Aorta (tissue), 5 donors: Measurements from ENCODE around the gene FOXF1. TPM values are rescaled to one million over a fixed set of nuclear protein-coding genes. Genes with fewer than 3 reads are reported as not detected.

ENCODE experiments used
- ATAC-seq: fragments of 200-7000 bp; cut with Tn5 transposase; one replicate; pipeline ENCODE4 v1.9.1; 2022; ENCODE audit warnings: moderate library complexity; ENCODE audit not compliant: low FRiP score
- DNase-seq, 2 donors: peaks; one replicate each; pipeline ENCODE4 v3.0.0-alpha.2; 2020
- H3K27ac ChIP-seq, 2 donors: one replicate each; pipeline ENCODE4 v1.5.1; 2013; ENCODE audit warnings: low read length in 2 of 2, mild to moderate bottlenecking in 2 of 2, moderate library complexity in 2 of 2, control low read depth in 1 of 2, inconsistent platforms in 1 of 2, low read depth in 1 of 2
- H3K27me3 ChIP-seq, 2 donors: one replicate each; pipeline ENCODE4 v1.6.1; 2013; ENCODE audit warnings: control low read depth in 1 of 2, low read length in 1 of 2, mild to moderate bottlenecking in 1 of 2, moderate library complexity in 1 of 2; ENCODE audit not compliant: insufficient read depth in 2 of 2, control insufficient read depth in 1 of 2
- H3K36me3 ChIP-seq, 2 donors: one replicate each; pipeline ENCODE4 v1.6.1; 2013; ENCODE audit warnings: control low read depth in 1 of 2, low read length in 1 of 2, mild to moderate bottlenecking in 1 of 2; ENCODE audit not compliant: insufficient read depth in 2 of 2, control insufficient read depth in 1 of 2
- H3K4me1 ChIP-seq, 2 donors: one replicate each; pipeline ENCODE4 v1.6.1; 2013; ENCODE audit warnings: low read length in 2 of 2, control low read depth in 1 of 2, mild to moderate bottlenecking in 1 of 2, moderate library complexity in 1 of 2; ENCODE audit not compliant: insufficient read depth in 2 of 2, control insufficient read depth in 1 of 2
- H3K4me3 ChIP-seq, 2 donors: one replicate each; pipeline ENCODE4 v1.5.1; 2013; ENCODE audit warnings: low read length in 2 of 2, control low read depth in 1 of 2, mild to moderate bottlenecking in 1 of 2
- H3K9me3 ChIP-seq: one replicate; pipeline ENCODE4 v1.6.1; 2013; ENCODE audit warnings: mild to moderate bottlenecking, low read length; ENCODE audit not compliant: control insufficient read depth
- WGBS, 2 donors: extraction: QIAGEN DNeasy Blood & Tissue Kit; methylation state at CpG; one replicate each; pipeline ENCODE4 v1.1.7; 2013; 5-methylcytosine and 5-hydroxymethylcytosine counted together
- intact Hi-C, 2 donors: fragments of 100-400 bp; cut with DNase I; formaldehyde crosslinking; loops; one replicate each; pipeline versions ENCODE4 v1.14.2 to v1.15.0; 2022
- polyA plus RNA-seq, 2 donors: library from polyadenylated mRNA; stranded (reverse); fragments of 200-250 nt; gene quantifications; one replicate each; pipeline ENCODE4 v1.2.3, GENCODE V29; 2013
- total RNA-seq, 2 donors: library from RNA; stranded (reverse); fragmentation: NEBNext Ultra II Directional; extraction: Animal tissue kit (Norgen Biotek cat#: 25700); gene quantifications; one replicate each; pipeline ENCODE4 v1.2.1, GENCODE V29; 2021
- donor health status: healthy with polysubstance abuse.
- donor health status: Bipolar disorder and iron deficiency.
- donor health status: DM: no; HTN: no; CAD: no.
- donor health status: DM: no; HTN: no; CAD: no.
- donor health status: DM: yes; HTN: yes; CAD: no.

FOXF1 gene
- total and polyA plus RNA-seq, 4 donors, result 0.10 to 1.8 (median 0.50) TPM

DNA sequence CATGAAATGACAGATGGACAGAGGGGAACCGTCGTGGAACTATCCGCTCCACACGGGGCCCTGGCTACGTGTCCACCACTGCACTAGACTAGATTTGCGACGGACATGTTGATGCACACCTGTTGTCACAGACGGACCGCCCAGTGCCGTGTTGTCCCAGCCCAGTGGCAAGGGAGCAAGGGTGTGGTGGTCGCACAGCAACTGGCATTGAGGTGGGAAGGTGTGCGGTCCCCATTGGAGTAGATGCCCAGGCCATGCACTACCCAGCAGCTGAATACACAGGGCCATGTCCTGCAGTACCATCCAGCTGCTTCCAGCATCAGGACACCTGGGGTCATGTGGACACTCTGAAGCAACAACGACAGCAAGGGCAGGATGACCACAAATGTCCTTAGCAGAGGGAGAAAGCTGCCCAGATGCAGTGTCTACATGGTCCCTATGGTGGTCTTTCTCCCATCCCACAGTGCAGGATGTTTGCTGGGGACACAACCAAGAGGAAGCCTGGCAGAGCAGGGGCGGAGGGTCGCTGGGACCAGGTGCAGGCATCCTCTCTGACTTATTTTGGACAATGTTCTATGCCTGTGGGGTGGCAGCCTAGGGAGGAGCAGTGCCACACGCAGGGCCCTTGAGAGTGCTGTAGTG, 8.8 kb downstream of the FOXF1 start:
- DNase-seq (peak in 1 of 2 donors; percentile 66), ATAC-seq (no peak)
- no peaks in the 10 kb centered on the region for H3K9me3 ChIP-seq
- no peaks in the 10 kb centered on the region for H3K27me3 ChIP-seq
- 82 to 86% methylated on average over 16 of the region's 16 CpGs for WGBS, 2 donors
- no peak overlapping the region for H3K4me3 ChIP-seq
- intact Hi-C loops, result loop anchor here in 1 of 2 donors (2.0 kb wide), 1 partner anchor 446 kb away; no protein-coding TSS in a partner anchor
- H3K27ac ChIP-seq, result no peak overlapping the region
- no peaks in the 10 kb centered on the region for H3K4me1 ChIP-seq
- H3K36me3 ChIP-seq, result no peaks in the 10 kb centered on the region

DNA sequence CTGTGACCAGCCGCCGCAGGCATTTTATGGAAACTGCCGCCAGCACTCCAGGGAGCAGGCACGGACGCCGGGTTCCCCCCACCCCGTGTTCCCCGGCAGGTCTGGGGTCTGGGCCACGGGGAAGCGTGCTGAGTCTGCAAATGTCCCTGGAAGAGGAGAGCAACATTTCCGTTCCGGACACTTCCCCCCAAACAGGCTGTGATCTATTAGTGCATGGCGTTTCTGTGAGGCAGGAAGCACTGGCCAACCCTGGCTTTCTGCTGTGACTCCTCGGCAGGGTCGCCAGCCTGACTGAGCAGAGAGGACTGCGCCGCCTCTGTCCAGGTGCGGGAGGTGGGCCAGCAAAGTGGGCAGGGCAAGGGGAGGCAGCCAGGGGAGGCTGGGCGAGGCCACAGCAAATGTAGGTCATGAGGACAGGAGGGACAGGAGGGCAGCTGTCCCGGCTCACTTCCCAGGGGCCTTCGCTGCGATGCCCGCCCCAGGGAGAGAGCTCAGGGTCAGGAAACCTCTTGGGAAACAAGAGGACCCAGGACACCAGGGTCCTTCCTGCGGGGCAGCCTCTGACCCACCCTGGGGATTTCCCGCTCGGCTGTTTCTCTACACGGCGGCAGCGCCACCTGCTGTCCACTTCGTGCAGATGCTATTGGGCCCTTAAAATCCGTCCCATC, 9.5 kb downstream of the FOXF1 start:
- Histone ChIP-seq H3K4me3 (no peak overlapping the region), H3K27me3 (no peaks in the 10 kb centered on the region), H3K4me1 (no peaks in the 10 kb centered on the region), H3K9me3 (no peaks in the 10 kb centered on the region), H3K27ac (no peak overlapping the region), H3K36me3 (no peaks in the 10 kb centered on the region)
- intact Hi-C loops, result loop anchor here (1.0 to 5.0 kb wide), 3 partner anchors 447 to 702 kb away; no protein-coding TSS in a partner anchor
- peak in 1 of 2 donors; percentile 90 for DNase-seq
- WGBS, 2 donors, result 14 to 16% methylated on average over 31 of the region's 31 CpGs
- ATAC-seq, result no peak

GRCh38 chr16:86520317-86521210, 10.2 kb downstream of the FOXF1 start:
- no peak overlapping the region for H3K27ac ChIP-seq
- H3K36me3 ChIP-seq, result no peaks in the 10 kb centered on the region
- no peaks in the 10 kb centered on the region for H3K9me3 ChIP-seq
- no peaks in the 10 kb centered on the region for H3K4me1 ChIP-seq
- DNase-seq, result peak in 1 of 2 donors; percentile 69
- H3K27me3 ChIP-seq, result no peaks in the 10 kb centered on the region
- intact Hi-C loops, result loop anchor here in 1 of 2 donors (1.0 to 5.0 kb wide), 2 partner anchors 448 to 703 kb away; no protein-coding TSS in a partner anchor
- WGBS, 2 donors, result 40 to 43% methylated on average over 30 of the region's 30 CpGs
- no peak for ATAC-seq
- no peak overlapping the region for H3K4me3 ChIP-seq

DNA sequence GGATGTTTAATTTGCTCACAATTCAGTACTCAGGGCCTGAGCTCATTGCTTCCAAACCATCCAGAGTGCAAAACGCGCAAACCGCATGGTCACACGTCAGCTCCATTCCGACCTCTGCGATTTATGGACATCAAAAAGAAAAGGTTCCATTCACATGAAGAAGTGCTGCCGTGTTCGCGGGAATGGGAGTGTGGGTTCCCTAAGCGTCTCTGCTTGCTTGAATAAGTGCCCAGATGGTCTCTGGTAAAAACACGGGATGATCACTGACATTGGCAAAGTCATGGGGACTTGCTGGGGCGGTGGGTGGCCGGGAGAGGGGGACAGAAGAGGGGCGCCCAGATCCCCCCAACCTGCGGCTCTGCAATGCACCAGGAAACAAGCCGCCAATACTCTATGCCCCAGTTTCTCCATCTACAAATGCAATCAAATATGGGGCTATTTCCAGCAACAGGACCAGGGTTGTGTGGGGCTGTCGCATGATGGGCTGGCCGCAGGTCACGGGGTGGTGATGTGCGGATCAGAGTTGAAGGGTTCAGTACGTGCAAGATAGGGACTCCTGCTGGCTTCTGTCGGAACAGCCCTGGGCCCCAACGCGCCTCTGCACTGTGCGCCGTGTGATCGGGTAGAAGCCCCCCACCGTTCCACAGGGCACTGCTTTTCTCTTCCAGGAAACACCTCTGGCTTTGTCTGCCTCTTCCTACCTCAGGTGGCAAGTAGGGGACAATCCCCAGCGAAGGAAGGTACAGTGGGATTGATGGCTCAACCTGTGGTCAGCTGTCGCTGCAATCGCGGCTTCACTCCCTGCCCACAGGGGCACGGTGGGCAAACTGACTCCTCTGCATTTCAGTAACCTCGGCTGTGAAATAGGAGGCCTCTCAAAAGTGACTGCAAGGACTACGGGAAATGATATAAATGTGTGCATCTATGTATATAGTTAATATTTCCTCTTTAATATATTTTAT, 11.2 kb downstream of the FOXF1 start:
- H3K27me3 ChIP-seq, result no peaks in the 10 kb centered on the region
- H3K36me3 ChIP-seq, result no peaks in the 10 kb centered on the region
- intact Hi-C loops, result loop anchor here in 1 of 2 donors (5.0 kb wide), 1 partner anchor 704 kb away; no protein-coding TSS in a partner anchor
- no peaks in the 10 kb centered on the region for H3K9me3 ChIP-seq
- WGBS, 2 donors, result 66 to 72% methylated on average over 35 of the region's 35 CpGs
- DNase-seq, result peak in 1 of 2 donors; percentile 31
- no peaks in the 10 kb centered on the region for H3K4me1 ChIP-seq
- H3K27ac ChIP-seq, result no peak overlapping the region
- H3K4me3 ChIP-seq, result no peak overlapping the region
- ATAC-seq, result no peak

DNA sequence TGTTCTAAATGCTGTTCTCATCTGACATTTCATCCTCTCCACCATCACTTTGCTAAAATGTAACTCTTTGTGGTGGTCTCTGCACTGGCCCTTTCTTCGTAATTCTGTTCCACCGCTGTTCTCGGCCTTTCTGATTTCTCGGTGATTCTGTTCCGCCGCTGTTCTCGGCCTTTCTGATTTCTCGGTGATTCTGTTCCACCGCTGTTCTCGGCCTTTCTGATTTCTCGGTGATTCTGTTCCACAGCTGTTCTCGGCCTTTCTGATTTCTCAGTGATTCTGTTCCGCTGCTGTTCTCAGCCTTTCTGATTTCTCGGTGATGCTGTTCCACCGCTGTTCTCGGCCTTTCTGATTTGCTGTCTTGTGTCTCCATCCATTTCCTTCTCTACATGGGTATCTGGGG, 12.3 kb downstream of the FOXF1 start:
- H3K36me3 ChIP-seq, result no peaks in the 10 kb centered on the region
- H3K27ac ChIP-seq, result no peak overlapping the region
- DNase-seq (peak in 1 of 2 donors; percentile 63), ATAC-seq (no peak)
- no peaks in the 10 kb centered on the region for H3K27me3 ChIP-seq
- no peaks in the 10 kb centered on the region for H3K9me3 ChIP-seq
- WGBS, 2 donors, result 85 to 89% methylated on average over 16 of the region's 16 CpGs
- H3K4me3 ChIP-seq, result no peak overlapping the region
- intact Hi-C loops, result loop anchor here in 1 of 2 donors (5.0 kb wide), 1 partner anchor 705 kb away; no protein-coding TSS in a partner anchor
- no peaks in the 10 kb centered on the region for H3K4me1 ChIP-seq

GRCh38 chr16:86523166-86523740, 12.9 kb downstream of the FOXF1 start:
- intact Hi-C loops, result loop anchor here in 1 of 2 donors (5.0 kb wide), 1 partner anchor 706 kb away; no protein-coding TSS in a partner anchor
- no peak for ATAC-seq
- WGBS, 2 donors, result 74 to 76% methylated on average over 5 of the region's 5 CpGs
- Histone ChIP-seq H3K4me1 (no peaks in the 10 kb centered on the region), H3K36me3 (no peaks in the 10 kb centered on the region), H3K9me3 (no peaks in the 10 kb centered on the region), H3K27me3 (no peaks in the 10 kb centered on the region), H3K27ac (no peak overlapping the region), H3K4me3 (no peak overlapping the region)
- peak in 1 of 2 donors; percentile 31 for DNase-seq

GRCh38 chr16:86524029-86524428, 13.7 kb downstream of the FOXF1 start:
- Histone ChIP-seq H3K27ac (no peak overlapping the region), H3K4me3 (no peak overlapping the region), H3K4me1 (no peaks in the 10 kb centered on the region), H3K9me3 (no peaks in the 10 kb centered on the region), H3K27me3 (no peaks in the 10 kb centered on the region), H3K36me3 (no peaks in the 10 kb centered on the region)
- intact Hi-C loops, result loop anchor here in 1 of 2 donors (5.0 kb wide), 1 partner anchor 707 kb away; no protein-coding TSS in a partner anchor
- WGBS, 2 donors, result 58 to 61% methylated on average over 6 of the region's 6 CpGs
- ATAC-seq, result no peak
- peak in 1 of 2 donors; percentile 51 for DNase-seq
